Activated CD4-positive, alpha-beta T cell treated with anti-CD3 and anti-CD28 coated beads, Interleukin-2, Interleukin-4, amounts not matched to agents 100 ng/mL and 50 ng/mL, durations not matched to agents 16 hours and 8 hours (primary cell): ENCODE measurements around the gene RBM19.

ENCODE experiments used
- DNase-seq: peaks from one replicate; pipeline ENCODE4 v3.0.0-alpha.2; 2020; ENCODE audit warnings: low spot score

RBM19 gene

GRCh38 chr12:113958108-113958507 lies 8.0 kb downstream of the RBM19 start:
- no peak for DNase-seq

DNA sequence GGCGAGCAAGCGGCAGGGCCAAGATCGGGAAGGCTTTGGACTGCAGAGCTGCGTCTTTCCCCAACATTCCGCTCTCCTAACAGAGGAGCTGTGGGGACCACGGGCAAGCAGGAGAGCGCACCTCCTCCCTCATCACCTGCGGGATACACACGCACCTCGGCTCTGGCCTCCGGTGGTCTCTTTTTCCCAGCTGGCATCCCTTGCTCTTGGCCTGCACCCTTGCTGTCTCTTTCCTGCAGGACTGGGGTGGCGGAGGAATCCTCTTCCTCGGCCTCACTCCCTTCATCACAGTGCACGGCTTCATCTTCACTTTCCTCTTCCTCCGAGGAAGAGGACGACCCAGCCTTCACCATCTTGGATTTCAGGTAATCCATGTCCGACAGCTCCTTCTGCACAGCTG lies 8.5 kb downstream of the RBM19 start:
- DNase-seq: no peak

DNA sequence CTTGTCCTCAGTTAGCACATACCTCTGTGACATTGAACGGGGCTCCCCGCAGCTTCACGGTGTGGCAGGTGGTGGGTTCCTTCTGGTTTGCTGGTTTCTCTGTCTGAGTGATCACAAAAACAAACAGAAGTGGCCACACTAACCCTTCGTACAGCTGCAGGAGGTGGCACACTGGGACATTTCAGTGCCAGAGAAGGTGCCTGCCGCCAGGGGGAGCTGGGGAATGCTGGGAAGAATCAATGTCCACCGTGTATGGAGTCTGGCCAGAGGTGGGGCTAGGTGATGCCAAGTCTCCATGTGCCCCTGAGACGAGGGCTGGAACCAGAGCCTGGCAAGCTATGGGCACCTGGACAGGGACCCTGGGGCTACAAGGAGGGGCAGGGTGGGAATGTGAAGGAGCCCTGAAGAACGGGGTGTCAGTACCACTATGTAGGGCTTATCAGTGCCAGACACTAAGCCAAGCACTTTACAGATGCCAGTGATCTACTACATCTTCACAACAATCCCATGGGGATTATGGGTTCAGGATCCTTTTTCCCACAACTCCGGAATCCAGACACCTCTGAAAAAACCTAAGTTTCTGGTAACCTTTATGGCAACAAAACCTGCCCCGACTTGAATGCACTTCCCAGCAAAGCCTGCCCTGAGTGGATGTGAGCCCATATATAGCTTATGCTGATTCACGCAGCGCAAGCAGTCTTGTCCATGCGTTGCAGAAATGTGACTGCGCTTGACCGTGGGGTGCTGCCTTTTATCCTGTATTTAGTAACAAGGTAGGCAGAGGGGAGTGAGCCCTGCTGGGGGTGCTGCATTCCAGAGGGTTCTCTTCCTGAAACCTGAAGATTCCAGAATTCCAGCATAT lies 10.8 kb downstream of the RBM19 start:
- DNase-seq: no peak

DNA sequence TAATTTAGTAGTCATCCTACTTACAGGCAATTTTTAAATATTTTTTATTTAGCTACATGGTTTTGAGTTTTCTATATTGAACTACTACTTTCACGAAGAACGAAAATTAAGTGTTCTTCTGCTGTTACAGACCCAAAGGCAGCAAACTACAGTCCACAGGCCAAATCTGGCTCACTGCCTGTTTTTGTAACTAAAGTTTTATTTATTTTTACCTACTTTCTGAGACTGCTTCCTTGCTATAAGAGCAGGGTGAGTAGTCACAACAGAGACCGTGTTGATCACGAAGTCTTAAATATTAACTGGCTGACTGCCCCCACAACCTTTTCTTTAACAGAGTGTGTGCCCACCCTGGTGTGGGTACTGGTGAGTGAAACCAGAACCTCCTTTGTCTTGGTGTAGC lies 11.6 kb downstream of the RBM19 start:
- DNase-seq: no peak

DNA sequence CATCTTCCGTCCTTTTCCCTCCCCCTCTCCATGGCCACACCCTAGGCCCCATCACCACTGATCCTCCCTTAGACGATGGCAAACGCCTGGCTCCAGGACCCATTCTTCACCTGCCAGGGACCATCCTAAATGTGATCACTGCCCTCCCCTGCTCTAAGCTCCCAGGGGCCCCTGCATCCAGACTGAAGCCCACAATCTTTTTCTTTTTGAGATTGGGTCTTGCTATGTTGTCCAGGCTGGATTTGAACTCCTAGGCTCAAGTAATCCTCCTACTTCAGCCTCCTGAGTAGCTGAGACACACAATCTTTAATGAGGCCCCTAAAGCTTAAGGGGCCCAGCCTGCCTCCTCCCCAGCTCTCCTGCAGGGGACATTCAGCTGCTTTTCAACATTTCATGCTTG lies 15.3 kb downstream of the RBM19 start:
- no peak for DNase-seq

- DNase-seq: no peak
Measured at GRCh38 chr12:113949321-113950305, 16.5 kb downstream of the RBM19 start.

GRCh38 chr12:113948151-113948914 lies 17.8 kb downstream of the RBM19 start:
- DNase-seq: no peak

DNA sequence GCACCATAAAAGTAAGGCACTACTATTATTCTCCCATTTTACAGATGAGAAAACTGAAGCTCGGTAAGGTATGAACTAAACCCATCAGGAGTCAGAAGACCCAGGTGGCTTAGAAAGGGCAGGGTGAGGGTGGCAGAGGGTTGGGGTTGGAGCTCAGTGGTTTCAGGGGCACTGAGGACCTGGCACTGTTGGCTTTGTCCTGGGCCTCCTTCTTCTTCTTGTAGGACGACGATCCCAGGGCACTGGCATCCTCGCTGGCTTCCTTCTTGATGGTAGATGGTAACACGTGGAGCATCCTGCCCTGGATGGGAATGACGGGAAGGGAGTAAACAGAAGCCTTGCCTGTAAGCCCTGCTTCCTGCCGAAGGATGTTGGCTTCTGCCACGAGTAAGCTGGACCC lies 19.9 kb downstream of the RBM19 start:
- no peak for DNase-seq

DNA sequence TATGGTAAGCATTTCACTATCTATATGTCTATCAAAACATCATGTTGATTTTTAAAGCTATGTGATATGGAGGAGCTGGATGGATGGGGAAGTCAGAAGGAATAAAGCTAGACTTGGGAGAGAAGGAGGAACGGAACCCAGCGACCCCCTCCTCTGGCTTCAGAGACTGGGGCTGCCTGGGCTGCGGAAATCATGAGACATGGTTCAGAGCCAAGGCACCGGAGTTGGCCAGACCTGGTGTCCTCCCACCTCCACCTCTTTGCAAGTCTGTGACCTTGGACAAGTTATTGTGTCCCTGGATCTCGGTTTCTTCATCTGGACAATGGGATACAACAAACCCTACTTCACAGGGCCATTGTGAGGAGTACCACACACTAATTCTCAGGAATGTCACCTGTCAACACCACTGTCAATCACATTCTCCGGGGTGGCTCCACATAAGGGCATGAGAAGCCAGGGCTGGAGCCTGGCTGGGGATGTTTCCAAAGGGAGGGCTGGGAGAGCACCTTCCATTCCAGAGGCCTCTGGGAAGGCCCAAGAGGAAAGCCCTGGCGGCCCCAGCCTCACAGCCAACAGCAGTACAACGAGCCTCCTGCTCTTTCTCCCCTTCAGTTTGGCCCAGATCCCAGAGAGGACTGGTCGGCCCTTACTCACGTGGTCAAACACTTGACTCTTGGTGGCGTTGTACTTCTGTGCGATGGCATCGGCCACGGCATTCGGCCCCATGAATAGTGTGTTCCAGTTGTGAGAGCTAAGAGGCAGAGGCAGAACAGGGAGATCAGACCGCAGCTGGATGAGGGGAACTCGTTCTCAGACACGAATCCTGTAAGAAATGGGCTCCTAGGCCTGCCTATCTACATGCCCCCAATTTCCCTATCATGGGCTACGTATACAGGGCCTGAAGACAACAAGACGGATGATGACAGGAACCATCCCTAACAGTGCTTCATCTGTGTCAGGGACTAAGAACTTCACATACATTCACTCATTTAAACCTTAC lies 20.7 kb downstream of the RBM19 start:
- DNase-seq: no peak

- DNase-seq: no peak
Measured at GRCh38 chr12:113942209-113942608, 23.9 kb downstream of the RBM19 start.

- DNase-seq: no peak
Measured at GRCh38 chr12:113941208-113941486, 25.0 kb downstream of the RBM19 start.

DNA sequence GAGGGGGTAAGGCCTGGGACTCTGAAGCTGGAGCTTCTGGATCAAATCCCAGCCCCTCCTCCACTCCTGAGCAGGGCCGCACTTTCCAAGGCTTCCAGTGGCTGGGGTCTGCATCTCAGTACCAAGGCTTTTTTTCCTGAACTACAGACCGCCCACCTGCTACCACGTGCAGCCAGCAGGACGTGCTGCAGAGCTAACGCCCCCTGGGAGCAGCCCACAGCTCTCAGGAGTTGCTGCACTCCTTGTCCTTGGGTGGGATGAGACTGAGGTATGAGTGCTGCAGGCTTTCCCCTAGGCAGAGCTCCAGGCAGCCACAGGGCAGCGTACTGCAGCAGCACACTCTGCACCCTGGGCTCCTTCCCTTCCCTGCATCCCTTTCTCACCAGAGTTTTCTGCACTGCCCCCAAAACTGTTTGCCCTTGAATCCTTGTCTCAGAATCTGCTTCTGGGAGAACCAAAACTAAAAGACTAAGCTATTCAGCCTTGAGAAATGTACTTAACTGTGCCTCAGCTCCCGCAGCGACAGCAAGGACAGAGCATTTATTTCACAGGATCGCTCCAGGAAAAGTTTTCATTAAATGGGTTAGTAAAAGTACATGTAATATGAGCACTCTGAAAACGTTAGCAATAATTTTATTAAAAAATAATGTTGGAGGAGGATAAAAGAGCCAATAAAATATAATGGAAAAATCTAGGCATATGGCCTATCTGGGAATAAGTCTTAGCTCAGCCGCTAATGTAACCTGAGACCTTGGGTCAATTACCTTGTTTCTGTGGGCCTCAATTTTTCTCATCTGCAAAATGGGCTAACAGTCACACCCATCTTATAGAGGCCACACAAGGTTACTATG lies 25.5 kb downstream of the RBM19 start:
- DNase-seq: no peak

GRCh38 chr12:113939867-113940266 lies 26.3 kb downstream of the RBM19 start:
- DNase-seq: no peak

DNA sequence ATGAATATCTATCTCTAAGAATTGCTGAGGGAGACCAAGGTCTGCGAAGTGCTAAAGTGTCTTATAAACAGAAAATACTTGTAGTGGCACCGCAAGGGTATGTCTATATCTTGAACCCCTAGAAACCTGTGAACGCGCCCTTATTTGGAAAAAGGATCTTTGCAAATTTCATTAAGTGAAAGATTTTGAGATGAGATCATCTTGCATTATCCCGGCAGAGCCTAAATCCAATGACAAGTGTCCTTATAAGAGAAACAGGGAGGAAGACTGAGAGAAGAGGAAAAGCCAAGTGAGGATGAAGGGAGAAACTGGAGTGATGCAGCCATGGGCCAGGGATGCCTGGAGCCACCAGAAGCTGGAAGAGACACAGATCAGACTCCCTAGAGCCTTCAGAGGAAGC lies 27.7 kb downstream of the RBM19 start:
- DNase-seq: no peak

DNA sequence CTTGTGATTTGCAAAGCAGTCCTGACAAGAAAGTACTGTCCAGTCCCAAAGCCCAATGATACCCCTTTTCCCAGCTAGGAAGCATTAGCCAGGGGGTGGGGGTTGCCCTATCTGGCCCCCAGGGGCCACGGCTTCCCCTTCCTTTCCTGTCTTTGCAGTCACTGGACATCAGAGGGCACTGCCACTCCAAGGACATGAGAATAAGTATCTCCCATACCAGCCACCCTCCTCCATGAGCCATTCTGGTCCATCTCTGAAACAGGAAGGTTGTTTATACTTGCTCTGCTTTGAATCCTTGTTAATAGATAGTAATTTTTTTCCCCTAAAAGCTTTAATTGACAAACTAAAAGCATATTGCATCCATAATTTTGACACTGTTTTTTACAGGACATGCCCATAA lies 29.7 kb downstream of the RBM19 start:
- no peak for DNase-seq

GRCh38 chr12:113935459-113935858 lies 30.7 kb downstream of the RBM19 start:
- no peak for DNase-seq

DNA sequence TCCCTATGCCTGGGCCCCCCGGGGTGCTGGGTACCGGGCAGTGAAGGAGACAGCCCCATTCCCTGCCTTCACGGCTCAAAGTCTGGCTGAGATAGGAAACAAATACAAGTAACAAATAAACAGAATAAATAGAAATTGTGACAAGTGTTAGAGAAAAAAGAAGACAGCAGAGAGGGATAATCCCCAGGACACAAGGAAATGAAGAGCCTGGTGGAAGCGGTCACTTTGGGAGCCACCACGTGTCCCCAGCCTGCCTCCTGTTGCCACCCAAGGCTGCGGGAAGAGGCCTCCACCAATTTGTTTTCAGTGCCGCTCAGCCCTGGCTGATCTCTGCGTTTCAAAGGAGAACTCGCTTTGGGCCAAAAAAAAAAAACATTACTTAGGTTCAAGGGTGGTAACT lies 31.2 kb downstream of the RBM19 start:
- no peak for DNase-seq

DNA sequence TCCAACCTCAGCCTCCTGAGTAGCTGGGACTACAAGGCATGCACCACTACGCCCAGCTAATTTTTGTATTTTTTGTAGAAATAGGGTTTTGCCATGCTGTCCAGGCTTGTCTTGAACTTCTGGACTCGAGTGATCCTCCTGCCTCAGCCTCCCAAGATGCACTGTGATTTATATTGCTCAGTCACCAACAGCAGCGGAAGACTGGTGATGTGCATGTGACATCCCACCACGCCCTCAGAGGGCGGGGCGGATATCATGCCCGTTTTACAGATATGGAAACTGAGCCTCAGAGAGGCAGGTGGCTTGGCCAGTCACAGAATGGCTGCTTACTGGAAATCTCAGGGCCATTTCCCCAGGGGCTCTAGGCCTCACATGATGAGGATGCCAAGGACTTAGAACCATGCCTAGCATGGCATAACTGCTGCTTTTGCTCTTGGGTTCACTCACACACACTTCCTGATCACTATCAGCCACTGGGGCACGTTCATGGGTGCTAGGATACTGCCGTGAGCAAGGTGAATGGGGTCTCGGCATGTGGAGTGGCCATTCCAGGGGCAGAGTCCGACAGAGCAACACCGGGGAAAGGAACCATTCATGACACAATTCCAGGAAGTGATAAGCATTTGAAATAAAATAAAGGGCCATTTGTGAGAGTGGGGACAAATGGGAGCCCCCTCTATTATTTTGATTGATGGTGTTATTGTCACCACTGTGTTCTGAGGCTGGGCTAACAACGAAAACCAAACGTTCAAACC lies 31.9 kb downstream of the RBM19 start:
- DNase-seq: no peak

DNA sequence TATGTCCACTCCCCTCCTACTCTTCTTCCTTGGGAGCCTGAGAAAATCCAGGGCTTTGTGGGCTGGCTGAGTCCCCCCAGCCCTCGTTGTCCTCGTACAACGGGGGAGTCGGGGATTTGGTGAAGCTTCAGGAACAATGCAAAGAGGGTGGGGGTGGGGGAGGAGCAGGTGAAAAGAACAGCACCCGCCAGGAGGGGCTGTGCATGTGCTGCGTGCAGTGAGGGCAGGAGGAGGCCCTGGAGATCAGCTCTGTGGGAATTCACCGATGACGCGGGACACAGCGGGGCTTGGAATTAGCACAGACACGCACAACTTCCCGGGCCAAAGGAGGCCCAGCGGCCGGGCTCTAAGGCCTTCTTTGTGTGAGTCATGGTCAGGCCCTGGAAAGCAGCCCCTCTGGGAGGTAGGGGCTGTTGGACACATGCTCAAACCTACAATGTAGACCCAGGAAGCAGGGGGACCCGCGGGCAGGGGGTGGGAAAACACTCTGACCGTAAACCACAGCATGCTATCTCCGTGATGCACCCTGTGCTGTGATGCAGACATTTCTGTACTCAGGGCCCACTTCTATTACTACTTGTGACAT lies 32.8 kb downstream of the RBM19 start:
- DNase-seq: no peak
